Measurements from ENCODE around the gene MTUS2. TPM values are rescaled to one million over a fixed set of nuclear protein-coding genes. Genes with fewer than 3 reads are reported as not detected.

MTUS2 gene
- total and polyA plus RNA-seq, 8 donors, result 0.12 to 28.1 (median 3.5) TPM; not detected in 1

DNA sequence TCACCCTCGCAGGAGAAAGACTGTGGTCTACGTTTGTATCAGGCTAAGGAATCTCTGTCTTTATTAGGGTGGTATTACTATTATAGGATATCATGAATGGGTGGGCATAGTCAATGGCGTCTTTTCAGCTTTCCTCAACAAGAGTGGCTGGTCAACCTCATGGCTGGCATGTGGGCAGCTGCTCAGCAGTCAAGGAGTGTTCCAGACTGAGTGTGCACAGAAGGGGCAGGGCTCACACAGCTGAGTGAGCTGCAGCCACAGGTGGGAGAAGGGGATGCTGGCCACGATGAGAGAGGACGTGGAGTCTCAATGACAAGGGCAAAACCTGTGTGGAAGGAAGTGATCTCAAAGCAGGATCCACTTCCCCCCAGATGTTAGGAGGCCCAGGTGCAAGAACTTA is 720.7 kb downstream of the MTUS2 start:
- H3K27ac ChIP-seq, result no peak overlapping the region
- intact Hi-C loops (cut with DNase I; ENCODE audit: low total_unique reads), result no loop called here
- 87 to 92% (median 89%) methylated on average over 5 of the region's 5 CpGs for WGBS, 5 donors
- no peak for DNase-seq
- peaks cover 0 to 10% (median 6%) of the 10 kb centered on the region in 4 donors for H3K36me3 ChIP-seq
- H3K4me1 ChIP-seq, result peaks cover 6 to 37% (median 19%) of the 10 kb centered on the region in 4 donors
- no peaks in the 10 kb centered on the region for H3K27me3 ChIP-seq
- H3K4me3 ChIP-seq, result no peak overlapping the region
- no peaks in the 10 kb centered on the region for H3K9me3 ChIP-seq
- TF ChIP-seq POLR2AphosphoS5 (IDR thresholded peaks at IDR 0.05), result no peak
- TF ChIP-seq, protein P1, sequence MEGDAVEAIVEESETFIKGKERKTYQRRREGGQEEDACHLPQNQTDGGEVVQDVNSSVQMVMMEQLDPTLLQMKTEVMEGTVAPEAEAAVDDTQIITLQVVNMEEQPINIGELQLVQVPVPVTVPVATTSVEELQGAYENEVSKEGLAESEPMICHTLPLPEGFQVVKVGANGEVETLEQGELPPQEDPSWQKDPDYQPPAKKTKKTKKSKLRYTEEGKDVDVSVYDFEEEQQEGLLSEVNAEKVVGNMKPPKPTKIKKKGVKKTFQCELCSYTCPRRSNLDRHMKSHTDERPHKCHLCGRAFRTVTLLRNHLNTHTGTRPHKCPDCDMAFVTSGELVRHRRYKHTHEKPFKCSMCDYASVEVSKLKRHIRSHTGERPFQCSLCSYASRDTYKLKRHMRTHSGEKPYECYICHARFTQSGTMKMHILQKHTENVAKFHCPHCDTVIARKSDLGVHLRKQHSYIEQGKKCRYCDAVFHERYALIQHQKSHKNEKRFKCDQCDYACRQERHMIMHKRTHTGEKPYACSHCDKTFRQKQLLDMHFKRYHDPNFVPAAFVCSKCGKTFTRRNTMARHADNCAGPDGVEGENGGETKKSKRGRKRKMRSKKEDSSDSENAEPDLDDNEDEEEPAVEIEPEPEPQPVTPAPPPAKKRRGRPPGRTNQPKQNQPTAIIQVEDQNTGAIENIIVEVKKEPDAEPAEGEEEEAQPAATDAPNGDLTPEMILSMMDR (IDR thresholded peaks at IDR 0.05), result no peak
- TF ChIP-seq POLR2A (IDR thresholded peaks at IDR 0.05), result no peak
- no peak for TF ChIP-seq EP300 (IDR thresholded peaks at IDR 0.05)

- intact Hi-C loops (cut with DNase I; ENCODE audit: low total_unique reads), result no loop called here
- 85 to 95% (median 93%) methylated on average over 4 of the region's 4 CpGs for WGBS, 5 donors
- no peaks in the 10 kb centered on the region for H3K9me3 ChIP-seq
These were observed 721.3 kb downstream of the MTUS2 start for GRCh38 chr13:29541400-29541799.

GRCh38 chr13:29542381-29542780 is 722.2 kb downstream of the MTUS2 start:
- 94 to 98% (median 97%) methylated on average over 8 of the region's 8 CpGs for WGBS, 5 donors
- intact Hi-C loops (cut with DNase I; ENCODE audit: low total_unique reads), result no loop called here

More at GRCh38 chr13:29541400-29541799, 721.3 kb downstream of the MTUS2 start:
- TF ChIP-seq, protein P1 (IDR thresholded peaks at IDR 0.05), result no peak
- TF ChIP-seq POLR2AphosphoS5 (IDR thresholded peaks at IDR 0.05), result no peak
- no peak for TF ChIP-seq POLR2A (IDR thresholded peaks at IDR 0.05)
- no peak for TF ChIP-seq EP300 (IDR thresholded peaks at IDR 0.05)
- peaks cover 6 to 37% (median 19%) of the 10 kb centered on the region in 4 donors for H3K4me1 ChIP-seq
- no peaks in the 10 kb centered on the region for H3K27me3 ChIP-seq
- H3K27ac ChIP-seq, result no peak overlapping the region
- no peak overlapping the region for H3K4me3 ChIP-seq
- DNase-seq, result no peak
- H3K36me3 ChIP-seq, result peaks cover 0 to 7% (median 3%) of the 10 kb centered on the region in 4 donors

GRCh38 chr13:29543230-29544215 is 723.4 kb downstream of the MTUS2 start:
- intact Hi-C loops (cut with DNase I; ENCODE audit: low total_unique reads), result no loop called here
- 87 to 92% (median 89%) methylated on average over 16 of the region's 16 CpGs for WGBS, 5 donors
- Histone ChIP-seq H3K27me3 (no peaks in the 10 kb centered on the region), H3K27ac (no peak overlapping the region), H3K4me3 (no peak overlapping the region), H3K9me3 (no peaks in the 10 kb centered on the region), H3K4me1 (peaks cover 0 to 32% (median 21%) of the 10 kb centered on the region in 4 donors), H3K36me3 (peaks cover 0 to 7% (median 3%) of the 10 kb centered on the region in 4 donors)
- DNase-seq, result no peak
- TF ChIP-seq POLR2AphosphoS5 (IDR thresholded peaks at IDR 0.05) (no peak), EP300 (IDR thresholded peaks at IDR 0.05) (no peak), POLR2A (IDR thresholded peaks at IDR 0.05) (no peak)
- TF ChIP-seq, protein P1 (IDR thresholded peaks at IDR 0.05), result no peak

More at GRCh38 chr13:29542381-29542780, 722.2 kb downstream of the MTUS2 start:
- Histone ChIP-seq H3K4me1 (peaks cover 6 to 35% (median 19%) of the 10 kb centered on the region in 4 donors), H3K27me3 (no peaks in the 10 kb centered on the region), H3K27ac (no peak overlapping the region), H3K4me3 (no peak overlapping the region), H3K36me3 (peaks cover 0 to 7% (median 3%) of the 10 kb centered on the region in 4 donors), H3K9me3 (no peaks in the 10 kb centered on the region)
- DNase-seq, result no peak
- TF ChIP-seq POLR2AphosphoS5 (IDR thresholded peaks at IDR 0.05) (no peak), POLR2A (IDR thresholded peaks at IDR 0.05) (no peak), EP300 (IDR thresholded peaks at IDR 0.05) (no peak)
- TF ChIP-seq, protein P1 (IDR thresholded peaks at IDR 0.05), result no peak

All from stomach (tissue), 9 donors.